BE2C (cell line): ENCODE results near the gene FDXR.

Experiments
- DNase-seq: peaks from one replicate; pipeline ENCODE4 v3.0.0-alpha.2; 2020
- H3K27me3 ChIP-seq: fragments of 250-450 bp; sonication (Bioruptor Pico); 2 replicates; pipeline ENCODE4 v1.5.1; 2020; ENCODE audit warnings: mild to moderate bottlenecking
- H3K36me3 ChIP-seq: fragments of 250-450 bp; sonication (Bioruptor Pico); 2 replicates; pipeline ENCODE4 v1.5.1; 2020; ENCODE audit warnings: mild to moderate bottlenecking
- H3K4me1 ChIP-seq: fragments of 250-450 bp; sonication (Bioruptor Pico); 2 replicates; pipeline ENCODE4 v1.5.1; 2020
- H3K4me3 ChIP-seq: 2 replicates; pipeline ENCODE4 v1.5.1; 2011; ENCODE audit warnings: low read depth, low read length
- H3K9me3 ChIP-seq: fragments of 250-450 bp; sonication (Bioruptor Pico); 2 replicates; pipeline ENCODE4 v1.5.1; 2020
- TF ChIP-seq, protein P1 (sequence below): IDR thresholded peaks from 2 replicates; pipeline ENCODE4 v1.5.1; 2012; ENCODE audit warnings: mild to moderate bottlenecking, low read depth, low read length

FDXR gene

DNA sequence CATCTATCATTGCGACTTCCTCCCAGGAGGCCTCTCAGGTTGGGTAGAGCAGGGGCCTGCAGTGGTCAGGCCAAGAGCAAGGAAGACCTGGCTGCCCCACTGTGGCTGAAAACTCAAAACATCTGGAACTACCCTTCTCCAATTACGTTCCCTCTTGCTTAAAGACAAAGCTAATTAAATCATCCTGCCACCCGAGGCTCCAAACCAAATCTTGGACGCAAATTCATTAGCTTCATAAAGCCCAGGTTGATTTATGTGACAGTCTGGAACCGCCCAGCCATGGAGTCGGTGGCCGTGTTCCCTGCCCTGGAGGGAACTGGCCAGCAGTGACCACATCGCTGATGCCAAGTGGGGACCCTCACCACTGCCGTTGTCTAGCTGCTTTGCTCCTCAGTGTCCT, 34.5 kb downstream of the FDXR start:
- no peaks in the 10 kb centered on the region for H3K9me3 ChIP-seq
- no peaks in the 10 kb centered on the region for H3K27me3 ChIP-seq
- TF ChIP-seq, protein P1, sequence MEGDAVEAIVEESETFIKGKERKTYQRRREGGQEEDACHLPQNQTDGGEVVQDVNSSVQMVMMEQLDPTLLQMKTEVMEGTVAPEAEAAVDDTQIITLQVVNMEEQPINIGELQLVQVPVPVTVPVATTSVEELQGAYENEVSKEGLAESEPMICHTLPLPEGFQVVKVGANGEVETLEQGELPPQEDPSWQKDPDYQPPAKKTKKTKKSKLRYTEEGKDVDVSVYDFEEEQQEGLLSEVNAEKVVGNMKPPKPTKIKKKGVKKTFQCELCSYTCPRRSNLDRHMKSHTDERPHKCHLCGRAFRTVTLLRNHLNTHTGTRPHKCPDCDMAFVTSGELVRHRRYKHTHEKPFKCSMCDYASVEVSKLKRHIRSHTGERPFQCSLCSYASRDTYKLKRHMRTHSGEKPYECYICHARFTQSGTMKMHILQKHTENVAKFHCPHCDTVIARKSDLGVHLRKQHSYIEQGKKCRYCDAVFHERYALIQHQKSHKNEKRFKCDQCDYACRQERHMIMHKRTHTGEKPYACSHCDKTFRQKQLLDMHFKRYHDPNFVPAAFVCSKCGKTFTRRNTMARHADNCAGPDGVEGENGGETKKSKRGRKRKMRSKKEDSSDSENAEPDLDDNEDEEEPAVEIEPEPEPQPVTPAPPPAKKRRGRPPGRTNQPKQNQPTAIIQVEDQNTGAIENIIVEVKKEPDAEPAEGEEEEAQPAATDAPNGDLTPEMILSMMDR, result no peak
- peaks cover 4% of the 10 kb centered on the region; the same call in 1 of the 2 replicates for H3K36me3 ChIP-seq
- H3K4me1 ChIP-seq, result peaks cover 16% of the 10 kb centered on the region
- no peak for DNase-seq
- H3K4me3 ChIP-seq, result no peak overlapping the region

DNA sequence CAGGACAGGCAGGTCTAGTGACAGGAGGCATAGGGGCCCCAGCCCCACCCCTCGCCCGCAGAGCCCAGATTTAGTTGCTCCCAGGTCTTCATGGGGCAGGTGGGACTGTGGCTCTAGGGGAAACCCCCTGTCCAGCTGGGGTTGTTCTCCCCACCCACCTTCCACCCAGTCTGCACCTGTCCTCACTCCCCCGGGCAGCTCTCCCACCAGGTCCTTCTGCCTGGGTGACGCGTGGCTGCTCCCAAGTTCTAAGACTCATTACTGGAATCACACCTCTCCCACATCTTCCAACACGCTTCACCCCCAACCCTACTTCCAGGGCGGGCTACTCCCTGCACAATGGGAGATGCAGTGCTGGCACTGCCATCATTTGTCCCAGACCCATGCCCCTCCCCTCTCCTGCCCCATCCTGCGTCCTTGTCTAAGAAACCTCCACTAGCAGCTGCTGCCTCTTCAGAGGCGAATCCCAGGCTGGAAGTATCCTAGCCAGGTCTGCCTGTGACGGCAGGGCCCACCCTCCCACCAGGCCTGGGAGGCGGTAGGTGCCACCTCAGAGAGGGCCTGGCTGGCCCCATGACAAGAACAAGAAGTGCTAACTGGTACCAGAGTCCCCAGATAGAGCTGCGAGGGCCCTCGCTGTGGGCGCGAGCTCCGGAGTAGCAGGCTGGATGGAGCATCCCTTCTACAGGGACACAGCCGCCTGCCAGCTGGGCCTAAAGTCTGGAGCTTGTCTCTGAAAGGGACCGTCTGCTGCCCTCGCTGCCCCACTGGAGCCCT, 35.9 kb downstream of the FDXR start:
- H3K36me3 ChIP-seq, result peaks cover 4% of the 10 kb centered on the region; the same call in 1 of the 2 replicates
- TF ChIP-seq, protein P1, result no peak
- no peak for DNase-seq

DNA sequence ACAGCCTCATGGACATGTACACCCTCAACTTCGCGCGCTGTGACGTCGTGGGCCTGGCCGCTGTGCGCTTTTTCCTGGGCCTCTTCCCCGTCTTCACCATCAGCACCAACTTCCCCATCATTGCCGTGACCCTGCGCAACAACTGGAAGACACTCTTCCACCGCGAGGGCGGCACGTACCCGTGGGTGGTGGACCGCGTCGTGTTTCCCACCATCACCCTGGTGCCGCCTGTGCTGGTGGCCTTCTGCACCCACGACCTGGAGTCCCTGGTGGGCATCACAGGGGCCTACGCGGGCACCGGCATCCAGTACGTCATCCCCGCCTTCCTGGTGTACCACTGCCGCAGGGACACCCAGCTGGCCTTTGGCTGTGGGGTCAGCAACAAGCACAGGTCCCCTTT, 36.6 kb downstream of the FDXR start:
- Histone ChIP-seq H3K4me1 (peaks cover 20% of the 10 kb centered on the region), H3K27me3 (no peaks in the 10 kb centered on the region), H3K4me3 (no peak overlapping the region), H3K36me3 (peaks cover 4% of the 10 kb centered on the region; the same call in 1 of the 2 replicates), H3K9me3 (no peaks in the 10 kb centered on the region)
- TF ChIP-seq, protein P1, result no peak
- DNase-seq, result no peak

More for the DNA sequence above, 35.9 kb downstream of the FDXR start:
- H3K4me1 ChIP-seq, result peaks cover 15% of the 10 kb centered on the region
- no peaks in the 10 kb centered on the region for H3K9me3 ChIP-seq
- no peaks in the 10 kb centered on the region for H3K27me3 ChIP-seq
- no peak overlapping the region for H3K4me3 ChIP-seq

DNA sequence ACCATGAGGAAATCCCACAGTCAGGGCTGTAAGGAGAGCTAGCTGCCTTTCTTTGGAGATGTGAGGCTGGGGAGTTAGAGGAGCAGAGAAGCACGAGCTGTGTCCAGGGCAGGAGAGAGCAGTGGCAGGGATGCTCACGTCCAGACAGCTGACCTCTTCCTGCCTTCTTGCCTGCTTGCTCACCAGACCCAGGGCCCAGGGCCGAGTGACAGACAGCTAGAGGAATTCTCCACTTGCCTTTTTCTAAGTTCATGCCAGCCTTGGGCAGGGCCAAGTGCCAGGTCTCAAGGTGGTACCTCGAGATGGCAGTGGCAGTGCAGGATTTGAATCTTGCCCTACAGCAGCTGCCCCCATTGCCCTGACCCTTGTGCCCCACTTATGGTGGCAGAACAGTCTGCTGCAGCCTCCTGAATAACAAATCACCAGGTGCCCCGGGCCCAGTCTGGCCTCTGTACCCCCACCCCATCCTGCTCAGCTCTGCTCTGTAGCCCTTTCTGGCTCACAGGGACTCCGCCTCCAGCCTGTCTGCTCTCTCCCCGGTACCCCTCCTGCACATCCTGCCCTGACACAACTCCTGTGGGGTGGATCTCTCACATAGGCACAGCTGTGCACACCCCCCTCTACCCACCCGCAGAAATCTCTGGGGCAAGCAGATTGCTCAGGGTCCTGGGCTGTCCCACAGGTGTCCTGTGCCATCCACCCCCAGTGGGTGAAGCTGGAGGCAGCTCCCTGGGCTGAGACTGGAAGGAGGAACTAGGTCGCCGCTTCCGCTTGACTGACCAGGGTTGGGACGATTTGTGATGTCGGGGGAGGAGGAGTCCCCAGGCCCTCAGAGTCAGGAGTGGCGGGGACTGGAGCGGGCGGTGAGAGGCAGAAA, 39.1 kb downstream of the FDXR start:
- TF ChIP-seq, protein P1, result no peak
- H3K9me3 ChIP-seq, result no peaks in the 10 kb centered on the region
- H3K27me3 ChIP-seq, result no peaks in the 10 kb centered on the region
- peaks cover 7% of the 10 kb centered on the region; the same call in 1 of the 2 replicates for H3K36me3 ChIP-seq
- H3K4me3 ChIP-seq, result no peak overlapping the region
- peaks cover 16% of the 10 kb centered on the region for H3K4me1 ChIP-seq
- DNase-seq, result no peak

DNA sequence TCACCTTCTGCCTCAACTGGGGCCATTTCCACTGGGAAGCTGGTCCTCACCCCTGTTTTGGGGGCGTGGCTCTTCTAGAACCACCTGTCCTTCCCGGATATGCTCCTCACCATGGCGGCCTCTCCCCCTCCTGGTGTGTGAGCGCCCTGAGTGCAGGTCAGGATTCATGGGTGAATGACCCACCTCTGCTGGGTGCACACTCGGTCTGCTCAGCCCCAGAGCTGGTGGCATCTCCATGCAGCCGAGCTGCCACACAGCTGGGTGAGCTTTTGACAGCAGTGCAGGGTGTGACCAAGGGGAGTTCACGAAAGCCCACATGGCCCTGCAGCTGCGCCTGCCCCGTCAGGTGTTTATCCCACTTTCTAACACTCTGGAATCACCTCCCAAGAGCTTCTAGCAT, 40.4 kb downstream of the FDXR start:
- no peaks in the 10 kb centered on the region for H3K27me3 ChIP-seq
- no peak for DNase-seq
- H3K4me3 ChIP-seq, result no peak overlapping the region
- no peaks in the 10 kb centered on the region for H3K9me3 ChIP-seq
- TF ChIP-seq, protein P1, result no peak
- peaks cover 7% of the 10 kb centered on the region; the same call in 1 of the 2 replicates for H3K36me3 ChIP-seq
- H3K4me1 ChIP-seq, result peaks cover 16% of the 10 kb centered on the region
